ENCODE data around the gene HTR6. TPM values are rescaled to one million over a fixed set of nuclear protein-coding genes. Genes with fewer than 3 reads are reported as not detected.

The HTR6 gene
- total RNA-seq, 1 donor from 2014 or later = 0.11 TPM

- Histone ChIP-seq H2AFZ (ENCODE audit: low read depth, low read length) (no peak overlapping the region), H3K4me3 (ENCODE audit: insufficient read depth, low read depth, low read length) (no peak overlapping the region), H4K20me1 (ENCODE audit: insufficient read depth, low read length) (no peaks in the 10 kb centered on the region), H3K4me1 (ENCODE audit: insufficient read depth, low read length) (no peaks in the 10 kb centered on the region), H3K27ac (ENCODE audit: low read depth, low read length) (no peak overlapping the region), H3K9ac (ENCODE audit: low read length) (no peak overlapping the region), H3K9me3 (ENCODE audit: insufficient read depth, low read depth, low read length) (no peaks in the 10 kb centered on the region), H3K36me3 (ENCODE audit: insufficient read depth, low read length) (no peaks in the 10 kb centered on the region), H3K79me2 (ENCODE audit: insufficient read depth, low read length) (no peaks in the 10 kb centered on the region), H3K4me2 (ENCODE audit: low read length) (no peak overlapping the region), H3K27me3 (ENCODE audit: insufficient read depth, low read length) (no peaks in the 10 kb centered on the region)
- no peaks in the 10 kb centered on the region for H3K9me3 Mint-ChIP-seq (ENCODE audit: unreplicated experiment)
- DNase-seq (ENCODE audit: low read depth) = no peak
- no peak overlapping the region for H3K4me3 Mint-ChIP-seq (ENCODE audit: unreplicated experiment)
- no peaks in the 10 kb centered on the region for H3K36me3 Mint-ChIP-seq (ENCODE audit: low read depth, unreplicated experiment)
- FAIRE-seq = no peak
- no peak overlapping the region for H3K27ac Mint-ChIP-seq (ENCODE audit: unreplicated experiment)
- peaks cover 19% of the 10 kb centered on the region for H3K27me3 Mint-ChIP-seq (ENCODE audit: low read depth, unreplicated experiment)
- TF ChIP-seq CTCF (IDR thresholded peaks at IDR 0.05; ENCODE audit: insufficient read depth, low read depth, low read length) (no peak), EZH2 (IDR thresholded peaks at IDR 0.05; ENCODE audit: insufficient read depth, low read length) (no peak)
- no peaks in the 10 kb centered on the region for H3K4me1 Mint-ChIP-seq (ENCODE audit: low read depth, unreplicated experiment)
Measured at GRCh38 chr1:19708567-19709110, 44.0 kb downstream of the HTR6 start.

GRCh38 chr1:19709260-19709793 is 44.7 kb downstream of the HTR6 start:
- H3K27ac ChIP-seq (ENCODE audit: low read depth, low read length) = no peak overlapping the region
- H3K4me1 Mint-ChIP-seq (ENCODE audit: low read depth, unreplicated experiment) = no peaks in the 10 kb centered on the region
- H3K9ac ChIP-seq (ENCODE audit: low read length) = no peak overlapping the region
- DNase-seq (ENCODE audit: low read depth) (no peak), FAIRE-seq (no peak)
- H3K4me3 ChIP-seq (ENCODE audit: insufficient read depth, low read depth, low read length) = no peak overlapping the region
- no peak overlapping the region for H2AFZ ChIP-seq (ENCODE audit: low read depth, low read length)
- no peaks in the 10 kb centered on the region for H3K4me1 ChIP-seq (ENCODE audit: insufficient read depth, low read length)
- H3K36me3 ChIP-seq (ENCODE audit: insufficient read depth, low read length) = no peaks in the 10 kb centered on the region
- no peak overlapping the region for H3K4me2 ChIP-seq (ENCODE audit: low read length)
- no peak for TF ChIP-seq CTCF (IDR thresholded peaks at IDR 0.05; ENCODE audit: insufficient read depth, low read depth, low read length)
- no peak for TF ChIP-seq EZH2 (IDR thresholded peaks at IDR 0.05; ENCODE audit: insufficient read depth, low read length)
- H3K9me3 ChIP-seq (ENCODE audit: insufficient read depth, low read depth, low read length) = no peaks in the 10 kb centered on the region
- H3K9me3 Mint-ChIP-seq (ENCODE audit: unreplicated experiment) = no peaks in the 10 kb centered on the region
- H3K4me3 Mint-ChIP-seq (ENCODE audit: unreplicated experiment) = no peak overlapping the region
- peaks cover 19% of the 10 kb centered on the region for H3K27me3 Mint-ChIP-seq (ENCODE audit: low read depth, unreplicated experiment)
- no peaks in the 10 kb centered on the region for H3K36me3 Mint-ChIP-seq (ENCODE audit: low read depth, unreplicated experiment)
- no peak overlapping the region for H3K27ac Mint-ChIP-seq (ENCODE audit: unreplicated experiment)
- no peaks in the 10 kb centered on the region for H3K27me3 ChIP-seq (ENCODE audit: insufficient read depth, low read length)
- no peaks in the 10 kb centered on the region for H4K20me1 ChIP-seq (ENCODE audit: insufficient read depth, low read length)
- H3K79me2 ChIP-seq (ENCODE audit: insufficient read depth, low read length) = no peaks in the 10 kb centered on the region

GRCh38 chr1:19710825-19711611 is 46.3 kb downstream of the HTR6 start:
- Mint-ChIP-seq H3K4me3 (ENCODE audit: unreplicated experiment) (no peak overlapping the region), H3K27ac (ENCODE audit: unreplicated experiment) (no peak overlapping the region), H3K4me1 (ENCODE audit: low read depth, unreplicated experiment) (peaks cover 1% of the 10 kb centered on the region), H3K36me3 (ENCODE audit: low read depth, unreplicated experiment) (no peaks in the 10 kb centered on the region), H3K27me3 (ENCODE audit: low read depth, unreplicated experiment) (peaks cover 15% of the 10 kb centered on the region), H3K9me3 (ENCODE audit: unreplicated experiment) (no peaks in the 10 kb centered on the region)
- no peaks in the 10 kb centered on the region for H3K4me1 ChIP-seq (ENCODE audit: insufficient read depth, low read length)
- no peak overlapping the region for H2AFZ ChIP-seq (ENCODE audit: low read depth, low read length)
- no peak overlapping the region for H3K27ac ChIP-seq (ENCODE audit: low read depth, low read length)
- no peak for TF ChIP-seq CTCF (IDR thresholded peaks at IDR 0.05; ENCODE audit: insufficient read depth, low read depth, low read length)
- no peak for TF ChIP-seq EZH2 (IDR thresholded peaks at IDR 0.05; ENCODE audit: insufficient read depth, low read length)
- FAIRE-seq = no peak
- no peaks in the 10 kb centered on the region for H4K20me1 ChIP-seq (ENCODE audit: insufficient read depth, low read length)
- no peak overlapping the region for H3K4me2 ChIP-seq (ENCODE audit: low read length)
- no peak overlapping the region for H3K4me3 ChIP-seq (ENCODE audit: insufficient read depth, low read depth, low read length)
- no peaks in the 10 kb centered on the region for H3K9me3 ChIP-seq (ENCODE audit: insufficient read depth, low read depth, low read length)
- no peak for DNase-seq (ENCODE audit: low read depth)
- H3K36me3 ChIP-seq (ENCODE audit: insufficient read depth, low read length) = no peaks in the 10 kb centered on the region
- no peak overlapping the region for H3K9ac ChIP-seq (ENCODE audit: low read length)
- no peaks in the 10 kb centered on the region for H3K27me3 ChIP-seq (ENCODE audit: insufficient read depth, low read length)
- H3K79me2 ChIP-seq (ENCODE audit: insufficient read depth, low read length) = no peaks in the 10 kb centered on the region

Measured in astrocyte (in vitro differentiated cells and primary cell).